Stimulated activated CD8-positive, alpha-beta memory T cell treated with anti-CD3 and anti-CD28 coated beads, Interleukin-15, amount 100 ng/mL, for 4 hours (primary cell): ENCODE data around the gene AMOTL1.
A peak's percentile ranks its signal among the peaks of the same experiment; 100 is the strongest.
"Not testable (repeated sequence)": the region's sequence is repeated elsewhere in the genome, so short reads cannot be mapped to it uniquely, and the experiment has no call there.

Experiments
- DNase-seq, 2 donors: peaks; one replicate each; pipeline ENCODE4 v3.0.0-alpha.2; 2020; ENCODE audit warnings: low read depth in 2 of 2

Gene AMOTL1

DNA sequence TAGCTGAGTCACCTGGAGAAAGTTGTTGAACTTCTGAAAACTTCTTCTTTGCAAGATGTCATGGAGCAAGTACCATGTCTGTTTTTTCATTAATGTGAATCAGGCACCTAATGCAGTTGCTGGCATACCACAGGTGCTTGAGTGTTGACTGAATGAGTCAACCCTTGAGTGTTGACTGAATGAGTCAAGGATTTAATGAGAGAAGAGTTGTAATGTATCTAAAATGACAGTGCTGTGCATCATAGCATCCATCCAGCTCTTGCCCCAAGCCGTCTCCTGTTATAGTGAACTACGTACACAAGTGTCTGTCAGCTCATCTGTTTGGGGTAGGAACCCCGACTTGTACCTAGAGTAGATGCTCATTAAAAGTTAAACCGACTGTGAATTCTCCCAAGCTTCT is 112.1 kb downstream of the AMOTL1 start:
- DNase-seq = no peak

DNA sequence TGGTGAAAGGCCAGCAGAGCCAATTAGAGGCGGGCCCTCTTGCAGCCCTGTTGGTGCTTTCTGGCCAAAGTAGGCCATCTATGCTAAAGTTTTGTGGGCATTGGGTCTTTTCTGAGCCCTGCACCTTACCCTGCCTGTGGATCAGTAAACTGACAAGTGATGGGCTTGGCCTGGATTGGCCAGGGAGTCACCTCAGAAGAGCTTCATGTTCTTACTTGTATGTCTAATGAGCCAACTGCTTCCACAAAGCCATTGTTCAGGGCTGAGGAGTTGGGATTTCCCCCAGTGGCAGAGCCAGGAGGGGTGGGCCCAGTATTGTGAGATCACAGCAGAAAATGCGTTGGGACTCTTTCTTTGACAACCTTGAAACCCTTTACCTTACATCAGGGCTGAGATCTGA is 114.8 kb downstream of the AMOTL1 start:
- no peak for DNase-seq

GRCh38 chr11:94883878-94884277 is 115.7 kb downstream of the AMOTL1 start:
- no peak for DNase-seq

DNA sequence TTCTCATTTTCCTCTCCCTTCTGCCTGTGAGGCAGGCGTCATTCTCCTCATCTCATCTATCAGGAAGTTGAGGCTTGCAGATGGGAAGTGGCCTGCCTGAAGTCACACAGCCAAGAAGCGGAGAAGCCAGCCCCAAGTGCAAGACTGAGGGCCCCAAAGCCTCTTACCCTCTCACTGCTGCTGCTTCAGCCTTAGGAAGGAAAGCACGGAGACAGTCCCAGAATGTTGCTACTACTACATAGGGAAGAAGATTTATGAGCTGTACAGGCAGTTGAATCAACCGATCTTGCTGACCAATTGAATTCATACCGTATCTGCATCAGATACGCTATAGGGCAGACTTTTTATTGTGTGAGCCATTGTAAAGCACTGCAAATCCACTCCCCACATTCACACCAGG is 116.2 kb downstream of the AMOTL1 start:
- DNase-seq = no peak

- no peak for DNase-seq
These were observed 117.0 kb downstream of the AMOTL1 start for GRCh38 chr11:94885133-94885532.

DNA sequence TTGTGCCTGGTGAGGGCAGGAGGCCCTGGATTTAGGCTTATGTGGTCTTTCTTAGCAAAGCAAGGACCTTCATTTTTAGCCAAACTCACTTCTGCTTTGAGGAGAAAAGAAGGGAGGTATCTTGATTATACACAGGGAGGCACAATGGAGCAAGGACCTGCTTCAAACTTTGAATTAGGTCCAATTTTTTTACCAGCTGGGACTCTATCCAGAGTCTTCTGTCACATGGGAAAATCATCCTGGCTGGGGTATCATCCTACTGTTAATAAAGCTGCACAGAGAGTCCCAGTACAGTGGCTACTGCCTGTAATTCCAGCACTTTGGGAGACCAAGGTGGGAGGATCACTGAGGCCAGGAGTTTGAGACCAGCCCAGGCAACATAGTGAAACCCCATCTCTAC is 117.4 kb downstream of the AMOTL1 start:
- no peak for DNase-seq

- DNase-seq = no peak
These were observed 120.0 kb downstream of the AMOTL1 start for GRCh38 chr11:94888204-94888603.

DNA sequence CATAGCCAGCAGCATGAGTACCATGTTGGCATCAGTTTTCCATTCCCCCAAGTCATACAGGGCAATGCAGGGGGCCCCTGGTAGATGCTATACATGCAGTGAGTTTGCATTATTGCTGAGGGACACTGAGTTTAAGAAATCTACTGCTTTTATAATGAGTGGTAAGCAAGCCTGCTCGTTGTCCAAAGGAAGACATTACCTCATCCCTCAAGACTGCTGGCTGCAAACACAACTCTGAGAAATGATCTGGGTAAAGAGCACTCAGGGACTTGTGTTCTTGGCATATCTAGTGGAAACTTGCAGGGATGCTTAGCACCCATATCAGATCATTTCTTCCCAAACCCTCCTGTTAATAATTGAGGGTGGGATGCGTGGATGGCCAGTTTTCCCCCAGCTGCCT is 127.3 kb downstream of the AMOTL1 start:
- no peak for DNase-seq

GRCh38 chr11:94895971-94896370 is 127.8 kb downstream of the AMOTL1 start:
- DNase-seq = no peak

GRCh38 chr11:94897330-94897768 is 129.2 kb downstream of the AMOTL1 start:
- peak in 1 of 2 donors; percentile 2 for DNase-seq

DNA sequence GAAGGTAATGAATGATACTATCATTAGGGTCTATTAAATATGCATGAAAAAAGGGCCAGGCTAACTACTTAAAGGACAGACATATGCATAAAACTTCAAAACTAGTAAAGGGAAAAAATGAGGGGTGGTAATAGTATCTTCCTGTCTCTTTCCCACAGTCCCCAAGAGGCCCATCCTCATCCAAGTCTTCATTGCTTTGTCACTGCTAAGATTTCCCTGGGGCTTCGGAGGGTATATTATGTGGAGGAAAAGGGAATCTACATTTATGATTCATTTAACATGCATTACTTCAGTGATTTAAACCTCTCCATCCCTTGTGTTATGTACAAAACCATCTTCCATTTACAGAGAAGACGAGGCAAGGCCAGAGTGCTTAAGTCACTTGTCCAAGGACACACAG is 139.1 kb downstream of the AMOTL1 start:
- no peak for DNase-seq

DNA sequence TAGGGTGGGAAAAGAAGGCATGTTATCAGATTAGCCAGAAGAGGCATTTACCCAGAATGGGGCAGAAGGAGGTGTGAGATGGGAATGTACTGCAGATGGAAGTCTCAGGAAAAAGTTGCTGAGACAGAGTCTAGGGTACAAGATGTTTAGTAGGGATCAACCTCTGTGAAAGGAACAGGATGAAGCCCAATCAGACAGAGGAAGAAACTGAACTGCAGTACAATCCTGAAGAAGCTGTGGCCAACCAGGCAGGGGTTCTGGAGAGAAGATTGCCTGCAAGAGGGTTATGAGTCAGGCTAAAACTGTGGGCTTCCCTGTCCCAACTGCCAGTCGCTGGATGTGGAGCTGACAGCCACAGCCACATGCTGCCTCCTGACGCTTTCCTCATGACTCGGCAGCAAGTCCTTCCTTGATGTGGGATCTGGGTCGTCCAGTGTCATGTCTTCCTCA is 141.2 kb downstream of the AMOTL1 start:
- no peak for DNase-seq

GRCh38 chr11:94910270-94910669 is 142.1 kb downstream of the AMOTL1 start:
- no peak for DNase-seq

GRCh38 chr11:94910779-94911178 is 142.6 kb downstream of the AMOTL1 start:
- DNase-seq = no peak

- no peak for DNase-seq
These were observed 144.7 kb downstream of the AMOTL1 start for GRCh38 chr11:94912806-94913205.

DNA sequence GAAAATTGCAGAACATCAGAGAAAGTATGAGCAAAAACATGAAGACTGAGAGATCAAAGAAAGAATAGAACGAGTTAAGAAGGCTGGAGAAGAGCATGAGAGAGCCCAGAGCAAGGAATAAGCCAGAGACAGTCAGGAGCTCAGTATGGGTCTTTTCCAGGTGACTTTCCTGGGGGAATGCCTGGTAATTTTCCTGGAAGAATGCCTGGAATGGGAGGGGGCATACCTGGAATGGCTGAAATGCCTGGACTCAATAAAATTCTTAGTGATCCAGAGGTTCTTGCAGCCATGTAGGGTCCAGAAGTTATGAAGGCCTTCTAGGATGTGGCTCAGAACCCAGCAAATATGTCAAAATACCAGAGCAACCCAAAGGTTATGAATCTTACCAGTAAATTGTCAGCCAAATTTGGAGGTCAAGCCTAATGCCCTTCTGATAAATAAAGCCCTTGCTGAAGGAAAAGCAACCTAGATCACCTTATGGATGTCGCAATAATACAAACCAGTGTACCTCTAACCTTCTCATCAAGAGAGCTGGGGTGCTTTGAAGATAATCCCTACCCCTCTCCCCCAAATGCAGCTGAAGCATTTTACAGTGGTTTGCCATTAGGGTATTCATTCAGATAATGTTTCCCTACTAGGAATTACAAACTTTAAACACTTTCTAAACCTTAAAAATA is 145.7 kb downstream of the AMOTL1 start:
- DNase-seq = not testable (repeated sequence)

DNA sequence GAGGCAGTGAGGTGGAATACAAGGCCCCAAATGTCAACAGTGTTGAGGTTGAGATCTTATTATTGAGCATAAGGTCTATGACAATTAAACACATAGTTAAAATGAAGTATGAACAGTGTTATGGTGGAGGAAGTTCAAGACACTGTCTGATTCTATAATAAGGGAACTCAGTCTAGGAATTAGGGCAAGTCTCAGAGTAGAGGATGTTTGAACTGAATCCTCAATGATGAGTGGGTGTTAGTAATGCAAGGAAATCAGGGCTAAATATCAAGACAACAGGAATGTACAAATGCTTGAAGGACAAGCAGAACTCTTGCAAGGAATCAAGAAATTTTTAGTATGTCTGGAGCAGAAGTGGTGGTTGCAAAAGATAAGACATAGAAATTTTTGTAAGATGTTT is 152.2 kb downstream of the AMOTL1 start:
- DNase-seq = no peak

DNA sequence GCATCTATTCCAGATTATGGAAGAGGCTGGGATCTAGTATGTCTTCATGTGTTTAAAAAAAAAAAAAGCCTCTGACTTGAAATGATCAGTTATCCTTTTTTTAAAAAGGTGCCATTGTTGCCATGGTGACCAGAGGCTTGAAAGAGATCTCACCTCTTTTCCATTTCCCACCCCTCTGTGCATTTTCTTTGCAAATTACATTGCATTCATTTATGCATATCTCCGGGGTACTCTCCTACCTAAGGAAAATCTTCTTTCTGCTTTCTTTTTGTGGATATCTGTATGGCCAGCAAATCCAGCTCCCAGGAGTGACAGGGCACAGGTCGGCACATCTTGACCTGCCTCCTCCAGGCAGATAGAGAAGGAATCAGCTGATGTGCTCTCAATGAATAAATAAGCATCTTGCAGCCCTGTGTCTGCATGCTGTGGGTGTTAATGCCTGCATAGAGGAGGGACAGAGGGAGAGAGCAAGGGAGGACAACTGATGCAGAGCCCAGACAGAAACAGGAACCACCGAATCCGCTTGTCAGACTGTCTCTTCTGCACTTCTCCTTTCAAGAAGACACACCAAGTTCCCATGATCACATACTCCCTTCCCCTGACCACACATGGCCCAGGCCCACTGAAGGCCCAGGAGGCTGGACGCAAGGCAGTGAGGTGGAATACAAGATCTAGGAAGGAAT is 154.3 kb downstream of the AMOTL1 start:
- no peak for DNase-seq

GRCh38 chr11:94923004-94923334 is 154.8 kb downstream of the AMOTL1 start:
- no peak for DNase-seq

GRCh38 chr11:94924171-94924572 is 156.0 kb downstream of the AMOTL1 start:
- DNase-seq = no peak

DNA sequence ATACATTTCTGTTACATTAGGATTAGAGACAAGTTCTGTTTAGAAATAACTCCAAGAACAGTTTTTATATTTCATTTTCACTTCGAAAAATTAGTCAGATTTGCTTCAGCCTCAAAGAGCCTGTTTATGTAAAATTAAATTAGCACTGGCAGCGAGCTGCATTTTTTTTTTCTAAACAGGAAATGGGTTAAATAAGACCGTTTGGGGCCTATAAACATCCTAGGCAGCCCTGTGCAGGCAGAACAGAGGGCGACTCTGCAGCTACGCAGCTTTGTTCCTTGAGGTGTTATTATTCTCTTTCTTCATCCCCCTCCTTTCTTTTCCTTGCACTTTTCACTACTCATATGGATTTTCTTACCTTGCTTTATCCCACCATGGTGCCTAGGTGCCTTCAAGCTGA is 156.5 kb downstream of the AMOTL1 start:
- DNase-seq = no peak

GRCh38 chr11:94925422-94926270 is 157.5 kb downstream of the AMOTL1 start:
- DNase-seq = no peak

DNA sequence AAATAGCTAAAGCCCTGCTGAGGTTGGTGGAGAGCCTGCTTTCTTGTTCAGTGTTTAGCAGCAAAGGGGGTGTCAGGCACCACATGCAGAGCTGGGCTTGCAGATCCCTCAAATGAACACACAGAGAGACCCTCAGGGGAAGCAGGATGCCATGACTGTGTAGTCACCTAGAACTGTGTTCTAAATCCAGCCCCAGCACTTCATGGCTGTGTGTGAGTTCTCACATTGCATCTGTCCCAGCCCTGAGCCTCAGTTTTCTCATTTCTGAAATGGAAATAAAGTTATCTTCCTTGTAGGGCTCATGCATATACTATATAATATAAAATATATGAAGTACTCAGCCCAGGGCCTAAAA is 158.1 kb downstream of the AMOTL1 start:
- no peak for DNase-seq
